ENCODE data around the gene PIANP.
"Not testable (repeated sequence)": the region's sequence is repeated elsewhere in the genome, so short reads cannot be mapped to it uniquely, and the experiment has no call there.

PIANP gene, protein sequence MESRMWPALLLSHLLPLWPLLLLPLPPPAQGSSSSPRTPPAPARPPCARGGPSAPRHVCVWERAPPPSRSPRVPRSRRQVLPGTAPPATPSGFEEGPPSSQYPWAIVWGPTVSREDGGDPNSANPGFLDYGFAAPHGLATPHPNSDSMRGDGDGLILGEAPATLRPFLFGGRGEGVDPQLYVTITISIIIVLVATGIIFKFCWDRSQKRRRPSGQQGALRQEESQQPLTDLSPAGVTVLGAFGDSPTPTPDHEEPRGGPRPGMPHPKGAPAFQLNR

GRCh38 chr12:6700646-6701051 is at the start of gene PIANP:
Gene PIANP, minus strand, starts transcription at chr12:6700815. Its CDS starts 2,754 bp downstream, at chr12:6698061.
- TF ChIP-seq, protein P1, sequence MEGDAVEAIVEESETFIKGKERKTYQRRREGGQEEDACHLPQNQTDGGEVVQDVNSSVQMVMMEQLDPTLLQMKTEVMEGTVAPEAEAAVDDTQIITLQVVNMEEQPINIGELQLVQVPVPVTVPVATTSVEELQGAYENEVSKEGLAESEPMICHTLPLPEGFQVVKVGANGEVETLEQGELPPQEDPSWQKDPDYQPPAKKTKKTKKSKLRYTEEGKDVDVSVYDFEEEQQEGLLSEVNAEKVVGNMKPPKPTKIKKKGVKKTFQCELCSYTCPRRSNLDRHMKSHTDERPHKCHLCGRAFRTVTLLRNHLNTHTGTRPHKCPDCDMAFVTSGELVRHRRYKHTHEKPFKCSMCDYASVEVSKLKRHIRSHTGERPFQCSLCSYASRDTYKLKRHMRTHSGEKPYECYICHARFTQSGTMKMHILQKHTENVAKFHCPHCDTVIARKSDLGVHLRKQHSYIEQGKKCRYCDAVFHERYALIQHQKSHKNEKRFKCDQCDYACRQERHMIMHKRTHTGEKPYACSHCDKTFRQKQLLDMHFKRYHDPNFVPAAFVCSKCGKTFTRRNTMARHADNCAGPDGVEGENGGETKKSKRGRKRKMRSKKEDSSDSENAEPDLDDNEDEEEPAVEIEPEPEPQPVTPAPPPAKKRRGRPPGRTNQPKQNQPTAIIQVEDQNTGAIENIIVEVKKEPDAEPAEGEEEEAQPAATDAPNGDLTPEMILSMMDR (IDR thresholded peaks at IDR 0.05; ENCODE audit: control insufficient read depth, insufficient read depth, low read depth, low read length, missing control alignments), result no peak
- peak within 1 kb of the TSS; percentile 55 for H3K4me3 ChIP-seq (ENCODE audit: control insufficient read depth, low read depth, low read length)
- no peak for DNase-seq (ENCODE audit: low read depth)

DNA sequence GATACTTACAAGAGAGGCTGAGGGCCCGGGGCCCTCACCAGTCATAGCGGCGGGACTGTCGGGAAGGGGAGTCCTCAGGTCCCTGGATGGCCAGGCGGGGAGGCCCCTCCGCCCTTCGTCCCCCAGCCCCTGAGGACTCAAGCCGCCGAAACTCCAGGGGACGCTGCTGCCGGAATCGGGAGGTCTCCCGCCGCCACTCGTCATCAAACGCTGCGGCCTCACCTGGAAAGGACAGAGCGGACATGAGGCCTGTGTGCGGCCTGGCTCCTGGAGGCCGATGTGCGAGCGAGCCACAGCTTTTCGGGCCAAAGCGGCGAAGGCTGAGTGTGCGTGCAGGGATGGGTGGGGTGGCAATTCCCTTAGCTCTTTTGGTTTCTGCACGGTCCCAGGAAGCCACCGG is 48.1 kb upstream of the PIANP start:
- TF ChIP-seq, protein P1 (IDR thresholded peaks at IDR 0.05; ENCODE audit: control insufficient read depth, insufficient read depth, low read depth, low read length, missing control alignments), result no peak
- no peak for DNase-seq (ENCODE audit: low read depth)
- H3K4me3 ChIP-seq (ENCODE audit: control insufficient read depth, low read depth, low read length), result no peak overlapping the region

GRCh38 chr12:6747216-6747615 is 46.6 kb upstream of the PIANP start:
- H3K4me3 ChIP-seq (ENCODE audit: control insufficient read depth, low read depth, low read length), result no peak overlapping the region
- DNase-seq (ENCODE audit: low read depth), result no peak
- TF ChIP-seq, protein P1 (IDR thresholded peaks at IDR 0.05; ENCODE audit: control insufficient read depth, insufficient read depth, low read depth, low read length, missing control alignments), result no peak

DNA sequence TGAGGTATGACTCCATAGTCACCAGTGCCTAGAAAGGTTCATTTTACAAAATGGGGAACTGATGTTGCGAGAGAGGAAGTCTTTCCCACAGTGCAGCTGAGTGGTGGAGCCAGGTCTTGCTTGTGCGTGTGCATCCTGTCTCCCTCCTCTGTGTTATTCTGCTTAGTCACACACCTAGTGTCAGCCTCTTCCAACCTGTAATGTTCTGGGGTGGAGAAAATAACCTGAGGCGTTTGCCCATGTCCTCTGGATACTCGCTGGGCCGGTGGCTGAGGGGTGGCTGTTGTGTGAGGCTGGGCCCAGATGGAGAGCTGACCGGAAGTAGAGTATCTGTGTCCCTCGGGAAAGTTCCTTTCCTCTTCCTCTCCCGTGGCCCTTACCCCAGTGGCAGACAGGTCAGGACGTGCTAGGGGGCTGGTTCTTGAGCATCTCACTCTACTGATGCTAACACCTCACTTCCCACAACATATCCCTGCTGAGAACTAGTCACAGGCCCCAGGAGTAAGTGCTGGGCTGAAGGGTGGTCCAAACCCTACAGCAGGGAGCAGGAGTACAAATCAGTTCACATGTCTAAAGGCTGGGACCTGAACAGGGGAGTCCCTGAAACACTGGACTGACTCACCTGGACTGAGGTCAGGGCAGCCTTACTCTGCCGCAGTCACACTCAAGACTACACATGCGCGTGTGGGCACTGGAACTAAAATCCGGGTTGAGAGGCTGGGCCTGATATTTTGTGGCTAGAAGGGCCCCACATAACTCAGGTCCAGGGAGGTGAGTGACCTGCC is 45.3 kb upstream of the PIANP start:
- no peak overlapping the region for H3K4me3 ChIP-seq (ENCODE audit: control insufficient read depth, low read depth, low read length)
- DNase-seq (ENCODE audit: low read depth), result no peak

DNA sequence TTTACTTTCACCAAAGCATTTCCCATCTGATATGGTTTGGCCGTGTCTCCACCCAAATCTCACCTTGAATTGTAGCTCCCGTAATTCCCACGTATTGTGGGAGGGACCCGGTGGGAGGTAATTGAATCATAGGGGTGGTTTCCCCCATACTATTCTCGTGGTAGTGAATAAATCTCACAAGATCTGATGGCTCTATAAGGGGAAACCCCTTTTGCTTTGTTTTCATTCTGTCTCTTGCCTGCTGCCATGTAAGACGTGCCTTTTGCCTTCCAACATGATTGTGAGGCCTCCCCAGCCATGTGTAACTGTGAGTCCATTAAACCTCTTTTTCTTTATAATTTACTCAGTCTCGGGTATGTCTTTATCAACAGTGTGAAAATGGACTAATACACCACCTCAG is 42.7 kb upstream of the PIANP start:
- not testable (repeated sequence) for DNase-seq (ENCODE audit: low read depth)

More for the DNA sequence above, 45.3 kb upstream of the PIANP start:
- TF ChIP-seq, protein P1 (IDR thresholded peaks at IDR 0.05; ENCODE audit: control insufficient read depth, insufficient read depth, low read depth, low read length, missing control alignments), result no peak

DNA sequence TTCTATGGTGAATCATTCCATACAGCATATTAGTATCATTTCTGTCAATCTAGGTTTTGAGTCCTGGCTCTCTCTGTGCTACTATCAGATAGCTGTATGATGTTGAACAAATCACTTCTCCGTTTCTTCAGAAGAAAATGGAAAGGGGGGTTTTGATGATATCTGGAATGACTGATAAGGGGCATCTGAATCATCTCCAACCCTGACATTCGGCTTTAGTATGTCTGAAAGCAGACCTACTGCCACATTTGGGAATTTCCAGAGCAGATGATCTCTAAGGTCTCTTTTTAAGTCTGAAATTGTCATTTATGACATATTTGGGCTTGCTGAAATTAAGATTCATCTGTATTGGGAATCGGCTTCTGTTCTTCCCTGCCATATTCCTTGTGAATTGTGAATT is 42.2 kb upstream of the PIANP start:
- DNase-seq (ENCODE audit: low read depth), result no peak
- TF ChIP-seq, protein P1 (IDR thresholded peaks at IDR 0.05; ENCODE audit: control insufficient read depth, insufficient read depth, low read depth, low read length, missing control alignments), result no peak

More for the DNA sequence above, 42.7 kb upstream of the PIANP start:
- not testable (repeated sequence) for H3K4me3 ChIP-seq (ENCODE audit: control insufficient read depth, low read depth, low read length)

DNA sequence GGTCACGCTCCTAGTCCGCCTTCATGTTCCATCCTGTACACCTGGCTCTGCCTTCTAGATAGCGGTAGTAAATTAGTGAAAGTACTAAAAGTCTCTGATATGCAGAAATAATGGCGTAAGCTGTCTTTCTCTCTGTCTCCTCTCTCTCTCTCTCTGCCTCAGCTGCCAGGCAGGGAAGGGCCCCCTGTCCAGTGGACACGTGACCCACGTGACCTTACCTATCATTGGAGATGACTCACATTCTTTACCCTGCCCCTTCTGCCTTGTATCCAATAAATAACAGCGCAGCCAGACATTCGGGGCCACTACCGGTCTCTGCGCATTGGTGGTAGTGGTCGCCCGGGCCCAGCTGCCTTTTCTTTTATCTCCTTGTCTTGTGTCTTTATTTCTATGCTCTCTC is 41.5 kb upstream of the PIANP start:
- not testable (repeated sequence) for H3K4me3 ChIP-seq (ENCODE audit: control insufficient read depth, low read depth, low read length); DNase-seq (ENCODE audit: low read depth)

More for the DNA sequence above, 42.2 kb upstream of the PIANP start:
- H3K4me3 ChIP-seq (ENCODE audit: control insufficient read depth, low read depth, low read length), result no peak overlapping the region
